Measurements from ENCODE around the gene FHL3. TPM values are rescaled to one million over a fixed set of nuclear protein-coding genes. Genes with fewer than 3 reads are reported as not detected.

Gene FHL3
- total and polyA plus RNA-seq, 4 donors: 1.7 to 4.2 (median 2.8) TPM

DNA sequence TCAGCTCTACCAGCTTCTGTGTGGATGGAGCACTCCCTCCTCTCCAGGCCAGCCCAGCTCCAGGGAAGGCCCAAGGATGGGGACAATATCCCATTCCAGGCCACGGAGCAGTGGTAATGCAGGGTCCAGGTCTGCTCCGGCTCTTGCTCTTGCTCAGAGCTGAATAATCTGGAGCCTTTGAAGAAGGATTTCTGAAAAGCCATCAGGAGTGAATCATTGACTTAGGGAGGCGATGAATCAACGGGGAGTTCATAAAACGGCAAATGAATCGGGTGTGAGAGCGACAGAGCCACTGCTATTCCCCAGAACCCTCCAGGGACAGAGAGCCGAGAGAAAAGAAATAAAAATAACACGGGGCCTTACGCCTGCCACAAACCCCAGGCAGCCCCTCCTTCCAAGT, 33.5 kb upstream of the FHL3 start (continued):
- no peak for TF ChIP-seq FOXA2 (IDR thresholded peaks at IDR 0.05)
- no peak for TF ChIP-seq TAF1 (conservative IDR thresholded peaks at IDR 0.05)
- no peak for TF ChIP-seq GABPA (IDR thresholded peaks at IDR 0.05 in 1 of 2, conservative IDR thresholded peaks at IDR 0.05 in 1 of 2)
- no peak for TF ChIP-seq YY1 (IDR thresholded peaks at IDR 0.05)

DNA sequence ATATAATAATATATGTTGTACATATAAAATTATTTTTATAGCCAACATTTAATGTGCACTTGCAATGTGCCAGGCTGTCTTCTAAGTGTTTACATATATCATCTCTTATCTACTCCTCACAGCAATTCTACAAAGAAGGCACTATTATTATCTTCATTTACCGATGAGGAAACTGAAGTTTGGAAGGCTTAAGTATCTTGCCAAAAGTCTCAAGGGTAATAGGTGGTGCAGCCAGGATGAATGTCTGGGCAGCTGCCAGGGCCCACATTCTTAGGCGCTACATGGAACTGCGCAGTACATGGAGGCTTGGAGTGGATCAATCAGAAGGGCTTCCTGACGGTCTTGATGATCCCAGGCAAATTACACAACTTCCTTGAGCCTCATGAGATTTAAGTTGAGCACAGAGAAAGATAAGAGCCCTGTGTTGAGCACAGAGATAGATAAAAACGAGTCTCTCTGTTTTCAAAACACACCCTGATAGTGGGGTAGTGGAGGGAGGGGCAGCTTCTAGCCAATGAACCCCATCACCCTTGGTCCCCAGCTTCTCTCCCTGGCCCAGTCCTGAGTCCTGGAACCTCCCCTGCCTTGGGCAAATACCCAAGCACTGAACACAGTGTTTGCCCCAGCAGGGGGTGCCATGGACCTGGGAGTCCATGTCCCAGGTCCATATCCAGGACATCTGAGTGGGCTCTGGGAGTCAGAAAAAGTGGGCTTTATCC, 32.1 kb upstream of the FHL3 start:
- no peak for TF ChIP-seq TAF1 (conservative IDR thresholded peaks at IDR 0.05)
- TF ChIP-seq, protein P1, sequence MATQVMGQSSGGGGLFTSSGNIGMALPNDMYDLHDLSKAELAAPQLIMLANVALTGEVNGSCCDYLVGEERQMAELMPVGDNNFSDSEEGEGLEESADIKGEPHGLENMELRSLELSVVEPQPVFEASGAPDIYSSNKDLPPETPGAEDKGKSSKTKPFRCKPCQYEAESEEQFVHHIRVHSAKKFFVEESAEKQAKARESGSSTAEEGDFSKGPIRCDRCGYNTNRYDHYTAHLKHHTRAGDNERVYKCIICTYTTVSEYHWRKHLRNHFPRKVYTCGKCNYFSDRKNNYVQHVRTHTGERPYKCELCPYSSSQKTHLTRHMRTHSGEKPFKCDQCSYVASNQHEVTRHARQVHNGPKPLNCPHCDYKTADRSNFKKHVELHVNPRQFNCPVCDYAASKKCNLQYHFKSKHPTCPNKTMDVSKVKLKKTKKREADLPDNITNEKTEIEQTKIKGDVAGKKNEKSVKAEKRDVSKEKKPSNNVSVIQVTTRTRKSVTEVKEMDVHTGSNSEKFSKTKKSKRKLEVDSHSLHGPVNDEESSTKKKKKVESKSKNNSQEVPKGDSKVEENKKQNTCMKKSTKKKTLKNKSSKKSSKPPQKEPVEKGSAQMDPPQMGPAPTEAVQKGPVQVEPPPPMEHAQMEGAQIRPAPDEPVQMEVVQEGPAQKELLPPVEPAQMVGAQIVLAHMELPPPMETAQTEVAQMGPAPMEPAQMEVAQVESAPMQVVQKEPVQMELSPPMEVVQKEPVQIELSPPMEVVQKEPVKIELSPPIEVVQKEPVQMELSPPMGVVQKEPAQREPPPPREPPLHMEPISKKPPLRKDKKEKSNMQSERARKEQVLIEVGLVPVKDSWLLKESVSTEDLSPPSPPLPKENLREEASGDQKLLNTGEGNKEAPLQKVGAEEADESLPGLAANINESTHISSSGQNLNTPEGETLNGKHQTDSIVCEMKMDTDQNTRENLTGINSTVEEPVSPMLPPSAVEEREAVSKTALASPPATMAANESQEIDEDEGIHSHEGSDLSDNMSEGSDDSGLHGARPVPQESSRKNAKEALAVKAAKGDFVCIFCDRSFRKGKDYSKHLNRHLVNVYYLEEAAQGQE (IDR thresholded peaks at IDR 0.05): no peak
- peak; percentile 70 to 75 for TF ChIP-seq RAD21 (IDR thresholded peaks at IDR 0.05)
- TF ChIP-seq, protein P2, sequence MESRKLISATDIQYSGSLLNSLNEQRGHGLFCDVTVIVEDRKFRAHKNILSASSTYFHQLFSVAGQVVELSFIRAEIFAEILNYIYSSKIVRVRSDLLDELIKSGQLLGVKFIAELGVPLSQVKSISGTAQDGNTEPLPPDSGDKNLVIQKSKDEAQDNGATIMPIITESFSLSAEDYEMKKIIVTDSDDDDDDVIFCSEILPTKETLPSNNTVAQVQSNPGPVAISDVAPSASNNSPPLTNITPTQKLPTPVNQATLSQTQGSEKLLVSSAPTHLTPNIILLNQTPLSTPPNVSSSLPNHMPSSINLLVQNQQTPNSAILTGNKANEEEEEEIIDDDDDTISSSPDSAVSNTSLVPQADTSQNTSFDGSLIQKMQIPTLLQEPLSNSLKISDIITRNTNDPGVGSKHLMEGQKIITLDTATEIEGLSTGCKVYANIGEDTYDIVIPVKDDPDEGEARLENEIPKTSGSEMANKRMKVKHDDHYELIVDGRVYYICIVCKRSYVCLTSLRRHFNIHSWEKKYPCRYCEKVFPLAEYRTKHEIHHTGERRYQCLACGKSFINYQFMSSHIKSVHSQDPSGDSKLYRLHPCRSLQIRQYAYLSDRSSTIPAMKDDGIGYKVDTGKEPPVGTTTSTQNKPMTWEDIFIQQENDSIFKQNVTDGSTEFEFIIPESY (IDR thresholded peaks at IDR 0.05): no peak
- TF ChIP-seq, protein P3, sequence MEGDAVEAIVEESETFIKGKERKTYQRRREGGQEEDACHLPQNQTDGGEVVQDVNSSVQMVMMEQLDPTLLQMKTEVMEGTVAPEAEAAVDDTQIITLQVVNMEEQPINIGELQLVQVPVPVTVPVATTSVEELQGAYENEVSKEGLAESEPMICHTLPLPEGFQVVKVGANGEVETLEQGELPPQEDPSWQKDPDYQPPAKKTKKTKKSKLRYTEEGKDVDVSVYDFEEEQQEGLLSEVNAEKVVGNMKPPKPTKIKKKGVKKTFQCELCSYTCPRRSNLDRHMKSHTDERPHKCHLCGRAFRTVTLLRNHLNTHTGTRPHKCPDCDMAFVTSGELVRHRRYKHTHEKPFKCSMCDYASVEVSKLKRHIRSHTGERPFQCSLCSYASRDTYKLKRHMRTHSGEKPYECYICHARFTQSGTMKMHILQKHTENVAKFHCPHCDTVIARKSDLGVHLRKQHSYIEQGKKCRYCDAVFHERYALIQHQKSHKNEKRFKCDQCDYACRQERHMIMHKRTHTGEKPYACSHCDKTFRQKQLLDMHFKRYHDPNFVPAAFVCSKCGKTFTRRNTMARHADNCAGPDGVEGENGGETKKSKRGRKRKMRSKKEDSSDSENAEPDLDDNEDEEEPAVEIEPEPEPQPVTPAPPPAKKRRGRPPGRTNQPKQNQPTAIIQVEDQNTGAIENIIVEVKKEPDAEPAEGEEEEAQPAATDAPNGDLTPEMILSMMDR (IDR thresholded peaks at IDR 0.05; ENCODE audit: low read depth, low read length, missing input control): peak; percentile 32
- 63% methylated on average over 5 of the region's 5 CpGs for WGBS
- H3K4me3 ChIP-seq (ENCODE audit: low read depth in 1 of 3, low read length in 3 of 3): no peak overlapping the region
- no peak overlapping the region for H3K9ac ChIP-seq (ENCODE audit: low read depth in 1 of 2, low read length in 2 of 2)
- peaks cover 0 to 2% (median 0%) of the 10 kb centered on the region in 4 donors for H3K27me3 ChIP-seq (ENCODE audit: control insufficient read depth in 4 of 4, insufficient read depth in 4 of 4, low read length in 3 of 4)
- no peaks in the 10 kb centered on the region for H3K9me3 ChIP-seq (ENCODE audit: control insufficient read depth in 4 of 4, low read length in 3 of 4)
- H3K36me3 ChIP-seq (ENCODE audit: control insufficient read depth in 4 of 4, insufficient read depth in 3 of 4, low read depth in 1 of 4, low read length in 3 of 4): no peaks in the 10 kb centered on the region
- no peak overlapping the region for H3K27ac ChIP-seq (ENCODE audit: low read depth in 1 of 2, low read length in 2 of 2)
- DNase-seq (ENCODE audit: low spot score): no peak
- H3K4me1 ChIP-seq (ENCODE audit: control insufficient read depth in 4 of 4, insufficient read depth in 4 of 4, low read length in 3 of 4): no peaks in the 10 kb centered on the region

DNA sequence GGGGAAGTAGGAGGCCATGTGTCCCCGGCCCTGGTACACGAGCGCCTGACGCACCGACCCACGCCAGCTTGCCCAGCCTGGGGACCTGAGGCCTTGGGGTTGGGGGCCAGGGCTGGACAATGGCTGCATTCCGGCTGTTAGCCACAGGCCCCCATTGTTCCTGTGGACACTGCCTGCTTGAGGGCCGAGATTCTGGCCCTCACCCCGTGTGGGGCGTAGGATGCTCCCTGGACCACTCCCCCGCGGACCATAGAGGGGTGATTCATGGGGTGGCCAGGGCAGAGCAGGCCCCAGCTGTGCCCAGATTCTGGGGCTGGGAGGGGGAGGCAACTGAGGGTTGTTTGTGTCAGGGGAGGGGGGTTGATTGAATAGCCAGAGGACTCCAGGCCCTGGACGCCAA, 29.6 kb upstream of the FHL3 start:
- peaks cover 2 to 16% (median 9%) of the 10 kb centered on the region in 4 donors for H3K4me1 ChIP-seq (ENCODE audit: control insufficient read depth in 4 of 4, insufficient read depth in 4 of 4, low read length in 3 of 4)
- DNase-seq (ENCODE audit: low spot score): no peak
- H3K4me3 ChIP-seq (ENCODE audit: low read depth in 1 of 3, low read length in 3 of 3): no peak overlapping the region
- H3K27ac ChIP-seq (ENCODE audit: low read depth in 1 of 2, low read length in 2 of 2): no peak overlapping the region
- no peak overlapping the region for H3K9ac ChIP-seq (ENCODE audit: low read depth in 1 of 2, low read length in 2 of 2)
- WGBS: 95% methylated on average over 13 of the region's 13 CpGs
- H3K9me3 ChIP-seq (ENCODE audit: control insufficient read depth in 4 of 4, low read length in 3 of 4): no peaks in the 10 kb centered on the region
- H3K27me3 ChIP-seq (ENCODE audit: control insufficient read depth in 4 of 4, insufficient read depth in 4 of 4, low read length in 3 of 4): no peaks in the 10 kb centered on the region
- no peaks in the 10 kb centered on the region for H3K36me3 ChIP-seq (ENCODE audit: control insufficient read depth in 4 of 4, insufficient read depth in 3 of 4, low read depth in 1 of 4, low read length in 3 of 4)
- TF ChIP-seq RAD21 (IDR thresholded peaks at IDR 0.05): no peak
- TF ChIP-seq, protein P3 (IDR thresholded peaks at IDR 0.05; ENCODE audit: low read depth, low read length, missing input control): no peak
- TF ChIP-seq, protein P1 (IDR thresholded peaks at IDR 0.05): no peak
- no peak for TF ChIP-seq HNF4G (IDR thresholded peaks at IDR 0.05)
- no peak for TF ChIP-seq SP1 (IDR thresholded peaks at IDR 0.05)
- no peak for TF ChIP-seq GABPA (IDR thresholded peaks at IDR 0.05 in 1 of 2, conservative IDR thresholded peaks at IDR 0.05 in 1 of 2)
- no peak for TF ChIP-seq EGR1 (IDR thresholded peaks at IDR 0.05; ENCODE audit: low read depth in 2 of 2)
- no peak for TF ChIP-seq JUND (IDR thresholded peaks at IDR 0.05)
- no peak for TF ChIP-seq YY1 (IDR thresholded peaks at IDR 0.05)
- TF ChIP-seq RXRA (IDR thresholded peaks at IDR 0.05): no peak
- TF ChIP-seq TAF1 (conservative IDR thresholded peaks at IDR 0.05): no peak
- no peak for TF ChIP-seq FOXA2 (IDR thresholded peaks at IDR 0.05)
- TF ChIP-seq FOXA1 (IDR thresholded peaks at IDR 0.05): no peak
